ENCODE results near the gene KCNMA1. TPM values are rescaled to one million over a fixed set of nuclear protein-coding genes. Genes with fewer than 3 reads are reported as not detected.

Gene KCNMA1
- total and polyA plus RNA-seq, 10 of the 15 experiments (the other 5 are each of a cell fraction or from before 2014, with no cell fraction given), result 8.5 to 77.0 (median 21.3) TPM

GRCh38 chr10:77638321-77639101 lies 903 bp upstream of the KCNMA1 start (continued):
- TF ChIP-seq REST (IDR thresholded peaks at IDR 0.05; ENCODE audit: low read depth, low read length) (peak; percentile 66), FOXK2 (IDR thresholded peaks at IDR 0.05) (no peak), IKZF1 (conservative IDR thresholded peaks at IDR 0.05) (peak; percentile 35), DPF2 (IDR thresholded peaks at IDR 0.05) (peak; percentile 34; the same call in 1 of the 2 replicates)

GRCh38 chr10:77636967-77637531 lies 559 bp downstream of the KCNMA1 start:
- Histone ChIP-seq H3K4me1 (ENCODE audit: control insufficient read depth, insufficient read depth, low read length) (no peaks in the 10 kb centered on the region), H3K36me3 (ENCODE audit: control insufficient read depth in 2 of 2, insufficient read depth in 2 of 2, low read length in 1 of 2) (no peaks in the 10 kb centered on the region; a peak in 1 of 4 replicates), H3K9ac (ENCODE audit: control insufficient read depth, insufficient read depth, low read length) (no peak overlapping the region), H3K79me2 (ENCODE audit: control insufficient read depth, insufficient read depth, low read length) (no peaks in the 10 kb centered on the region), H3K27me3 (replicated peaks in 1 of 2; ENCODE audit: control insufficient read depth in 2 of 2, insufficient read depth in 2 of 2, low read length in 1 of 2) (no peaks in the 10 kb centered on the region; a peak in 1 of 4 replicates), H3K27ac (ENCODE audit: control insufficient read depth, insufficient read depth) (no peak overlapping the region), H3K4me2 (ENCODE audit: control insufficient read depth, insufficient read depth) (peak overlapping the region; percentile 61), H3K9me3 (replicated peaks; ENCODE audit: control insufficient read depth, insufficient read depth, low read length) (no peaks in the 10 kb centered on the region), H4K20me1 (ENCODE audit: control insufficient read depth, insufficient read depth) (no peaks in the 10 kb centered on the region), H2AFZ (ENCODE audit: control insufficient read depth, low read depth, low read length) (no peak overlapping the region; the same call in 1 of the 2 replicates), H3K4me3 (no peak overlapping the region)
- ChIA-PET SMC1A (ENCODE audit: uncharacterized antibody, unreplicated experiment) (interaction anchor here (1.0 to 9.7 kb wide), 6 partner anchors 36 to 245 kb away, joined by 3 to 170 read pairs (median 29); no protein-coding TSS in a partner anchor), CTCF (interaction anchor here (0.6 to 21.5 kb wide), 11 partner anchors 23 to 469 kb away, joined by 3 to 532 read pairs (median 4); no protein-coding TSS in a partner anchor), RAD21 (ENCODE audit: unreplicated experiment) (interaction anchor here (0.7 to 16.4 kb wide), 15 partner anchors 10 to 462 kb away, joined by 3 to 290 read pairs (median 7); no protein-coding TSS in a partner anchor), POLR2A (no interaction called here)
- intact Hi-C loops (cut with micrococcal nuclease; ENCODE audit: unreplicated experiment), result no loop called here
- in situ Hi-C loops (cut with MboI), result no loop called here
- no TSS peak for BruUV-seq (replicated peaks)
- DNase-seq (ENCODE audit: low read depth, low spot score), result no peak
- ATAC-seq, result peak; percentile 10
- FAIRE-seq, result no peak
- TF ChIP-seq MXI1 (IDR thresholded peaks at IDR 0.05; ENCODE audit: low read depth, low read length) (0 out of 2 replicates have a peak, but pooled peaks have one; percentile 23), SMAD5 (IDR thresholded peaks at IDR 0.05; ENCODE audit: low read depth) (no peak)
- 1% methylated on average over 42 of the region's 53 CpGs for WGBS (ENCODE audit: insufficient coverage, insufficient replicate concordance, low lambda C conversion rate, missing lambda C conversion rate)
